ENCODE results near the gene ATP8A2.

ATP8A2 gene

GRCh38 chr13:26007261-26008125, 635.7 kb downstream of the ATP8A2 start:
- Histone ChIP-seq H3K4me2 (peak overlapping the region in 7 of 11 experiments; percentile 8 to 33 (median 21); a peak in 7 of 22 replicates), H4K20me1 (no peaks in the 10 kb centered on the region)

GRCh38 chr13:26010487-26011207, 638.9 kb downstream of the ATP8A2 start:
- H3K27me3 ChIP-seq, result no peaks in the 10 kb centered on the region

More at GRCh38 chr13:26007261-26008125, 635.7 kb downstream of the ATP8A2 start:
- H3K4me1 ChIP-seq, result peaks cover 11 to 20% (median 17%) of the 10 kb centered on the region in 10 experiments
- no peaks in the 10 kb centered on the region for H3K27me3 ChIP-seq
- H3K27ac ChIP-seq, result no peak overlapping the region
- peaks cover 10 to 37% (median 25%) of the 10 kb centered on the region in 11 experiments; a peak in 20 of 22 replicates for H3K9me3 ChIP-seq (replicated peaks in 1 of 11)
- TF ChIP-seq Cebpa-rat (IDR thresholded peaks at IDR 0.05), result no peak
- H3K9ac ChIP-seq, result no peak overlapping the region
- no peaks in the 10 kb centered on the region for H3K36me3 ChIP-seq
- H3K4me3 ChIP-seq, result no peak overlapping the region

GRCh38 chr13:26011208-26011573, 639.4 kb downstream of the ATP8A2 start:
- Histone ChIP-seq H3K9ac (no peak overlapping the region), H3K4me1 (peaks cover 26 to 45% (median 36%) of the 10 kb centered on the region in 10 experiments), H3K27ac (no peak overlapping the region), H3K27me3 (no peaks in the 10 kb centered on the region), H4K20me1 (no peaks in the 10 kb centered on the region), H3K4me2 (peak overlapping the region in 6 of 11 experiments; percentile 78 to 91 (median 82); a peak in 10 of 22 replicates), H3K9me3 (replicated peaks in 1 of 11) (peaks cover 0 to 16% (median 7%) of the 10 kb centered on the region in 11 experiments; a peak in 14 of 22 replicates), H3K36me3 (no peaks in the 10 kb centered on the region), H3K4me3 (no peak overlapping the region)
- TF ChIP-seq Cebpa-rat (IDR thresholded peaks at IDR 0.05), result no peak

More at GRCh38 chr13:26010487-26011207, 638.9 kb downstream of the ATP8A2 start:
- no peak overlapping the region for H3K4me3 ChIP-seq
- H3K4me2 ChIP-seq, result peak overlapping the region in 2 of 11 experiments; percentile 81 to 83; a peak in 3 of 22 replicates
- no peaks in the 10 kb centered on the region for H4K20me1 ChIP-seq
- H3K27ac ChIP-seq, result no peak overlapping the region
- H3K4me1 ChIP-seq, result peaks cover 21 to 40% (median 31%) of the 10 kb centered on the region in 10 experiments
- no peak for TF ChIP-seq Cebpa-rat (IDR thresholded peaks at IDR 0.05)
- H3K9me3 ChIP-seq (replicated peaks in 1 of 11), result peaks cover 0 to 21% (median 10%) of the 10 kb centered on the region in 11 experiments; a peak in 15 of 22 replicates
- no peak overlapping the region for H3K9ac ChIP-seq
- H3K36me3 ChIP-seq, result no peaks in the 10 kb centered on the region

GRCh38 chr13:26011996-26012821, 640.4 kb downstream of the ATP8A2 start:
- Histone ChIP-seq H3K27ac (peak overlapping the region; percentile 34 to 79 (median 72); a peak in 21 of 22 replicates), H3K4me2 (peak overlapping the region; percentile 78 to 91 (median 85)), H4K20me1 (no peaks in the 10 kb centered on the region), H3K27me3 (no peaks in the 10 kb centered on the region), H3K9ac (peak overlapping the region; percentile 61 to 78 (median 74); a peak in 21 of 22 replicates), H3K36me3 (no peaks in the 10 kb centered on the region), H3K4me3 (peak overlapping the region; percentile 49 to 70 (median 61)), H3K4me1 (peaks cover 23 to 55% (median 41%) of the 10 kb centered on the region in 10 experiments), H3K9me3 (replicated peaks in 1 of 11) (peaks cover 0 to 9% (median 7%) of the 10 kb centered on the region in 11 experiments; a peak in 8 of 22 replicates)
- TF ChIP-seq Cebpa-rat (IDR thresholded peaks at IDR 0.05), result no peak

GRCh38 chr13:26012995-26013394, 641.2 kb downstream of the ATP8A2 start:
- Histone ChIP-seq H3K4me3 (peak overlapping the region in 9 of 10 experiments; percentile 49 to 70 (median 61); a peak in 14 of 20 replicates), H3K4me2 (peak overlapping the region; percentile 53 to 91 (median 84); a peak in 21 of 22 replicates), H4K20me1 (no peaks in the 10 kb centered on the region), H3K9ac (peak overlapping the region in 4 of 11 experiments; percentile 28 to 76 (median 33); a peak in 4 of 22 replicates), H3K36me3 (no peaks in the 10 kb centered on the region), H3K27ac (peak overlapping the region in 3 of 11 experiments; percentile 28 to 79 (median 73); a peak in 1 of 22 replicates), H3K9me3 (replicated peaks in 1 of 11) (peaks cover 0 to 9% (median 7%) of the 10 kb centered on the region in 11 experiments; a peak in 8 of 22 replicates), H3K27me3 (no peaks in the 10 kb centered on the region), H3K4me1 (peaks cover 21 to 62% (median 43%) of the 10 kb centered on the region in 10 experiments)
- no peak for TF ChIP-seq Cebpa-rat (IDR thresholded peaks at IDR 0.05)

- H3K9ac ChIP-seq, result no peak overlapping the region; a peak in 1 of 22 replicates
- H3K9me3 ChIP-seq (replicated peaks in 1 of 11), result peaks cover 0 to 9% (median 7%) of the 10 kb centered on the region in 11 experiments; a peak in 8 of 22 replicates
- H3K4me1 ChIP-seq, result peaks cover 36 to 83% (median 64%) of the 10 kb centered on the region in 10 experiments
- H4K20me1 ChIP-seq, result no peaks in the 10 kb centered on the region
- H3K27ac ChIP-seq, result no peak overlapping the region
- no peak overlapping the region for H3K4me3 ChIP-seq
- no peaks in the 10 kb centered on the region for H3K27me3 ChIP-seq
- no peaks in the 10 kb centered on the region for H3K36me3 ChIP-seq
- H3K4me2 ChIP-seq, result peak overlapping the region; percentile 13 to 88 (median 62); a peak in 21 of 22 replicates
- no peak for TF ChIP-seq Cebpa-rat (IDR thresholded peaks at IDR 0.05)
Measured at GRCh38 chr13:26015271-26016125, 643.7 kb downstream of the ATP8A2 start.

- H4K20me1 ChIP-seq, result no peaks in the 10 kb centered on the region
- H3K9me3 ChIP-seq (replicated peaks in 1 of 11), result peaks cover 0 to 9% (median 7%) of the 10 kb centered on the region in 11 experiments; a peak in 8 of 22 replicates
- H3K4me2 ChIP-seq, result peak overlapping the region in 10 of 11 experiments; percentile 48 to 88 (median 65); a peak in 19 of 22 replicates
- H3K9ac ChIP-seq, result no peak overlapping the region; a peak in 1 of 22 replicates
- TF ChIP-seq Cebpa-rat (IDR thresholded peaks at IDR 0.05), result no peak
- H3K4me3 ChIP-seq, result no peak overlapping the region
- no peaks in the 10 kb centered on the region for H3K27me3 ChIP-seq
- no peak overlapping the region for H3K27ac ChIP-seq
- H3K4me1 ChIP-seq, result peaks cover 37 to 87% (median 71%) of the 10 kb centered on the region in 10 experiments
- no peaks in the 10 kb centered on the region for H3K36me3 ChIP-seq
Measured at GRCh38 chr13:26016189-26016588, 644.4 kb downstream of the ATP8A2 start.
